Uterus (tissue), 2 donors: ENCODE measurements around the gene BANF2.

ENCODE experiments used
- CTCF ChIP-seq, 4 experiments: fragments of 200-600 bp in 2 of 4; fragments of 450-650 bp in 2 of 4; sonication (generic) in 2 of 4; IDR thresholded peaks; one replicate each; pipeline ENCODE4 v1.5.1; 2016 to 2019; ENCODE audit warnings: antibody characterized with exemption in 4 of 4, mild to moderate bottlenecking in 2 of 4, moderate library complexity in 1 of 4
- POLR2A ChIP-seq, 2 donors: fragments of 450-650 bp; IDR thresholded peaks; one replicate each; pipeline ENCODE4 v1.6.1; 2016; ENCODE audit warnings: antibody characterized with exemption in 2 of 2, mild to moderate bottlenecking in 1 of 2, moderate library complexity in 1 of 2

- TF ChIP-seq CTCF (IDR thresholded peaks at IDR 0.05) (no peak), POLR2A (IDR thresholded peaks at IDR 0.05) (no peak)
Measured at GRCh38 chr20:17751640-17752039, 51.9 kb downstream of the BANF2 start.
